NT2/D1 (cell line): Measurements from ENCODE around the gene SLC2A10.

Source experiments
- SUZ12 ChIP-seq: IDR thresholded peaks from 2 replicates; pipeline ENCODE4 v1.6.1; 2011; ENCODE audit not compliant: insufficient read length, insufficient read depth; ENCODE audit errors: extremely low read depth
- YY1 ChIP-seq: IDR thresholded peaks from 2 replicates; pipeline ENCODE4 v1.6.1; 2011; ENCODE audit not compliant: insufficient read length, insufficient read depth
- ZNF274 ChIP-seq: IDR thresholded peaks from 2 replicates; pipeline ENCODE4 v1.6.1; 2011; ENCODE audit warnings: mild to moderate bottlenecking, low read depth, low read length

DNA sequence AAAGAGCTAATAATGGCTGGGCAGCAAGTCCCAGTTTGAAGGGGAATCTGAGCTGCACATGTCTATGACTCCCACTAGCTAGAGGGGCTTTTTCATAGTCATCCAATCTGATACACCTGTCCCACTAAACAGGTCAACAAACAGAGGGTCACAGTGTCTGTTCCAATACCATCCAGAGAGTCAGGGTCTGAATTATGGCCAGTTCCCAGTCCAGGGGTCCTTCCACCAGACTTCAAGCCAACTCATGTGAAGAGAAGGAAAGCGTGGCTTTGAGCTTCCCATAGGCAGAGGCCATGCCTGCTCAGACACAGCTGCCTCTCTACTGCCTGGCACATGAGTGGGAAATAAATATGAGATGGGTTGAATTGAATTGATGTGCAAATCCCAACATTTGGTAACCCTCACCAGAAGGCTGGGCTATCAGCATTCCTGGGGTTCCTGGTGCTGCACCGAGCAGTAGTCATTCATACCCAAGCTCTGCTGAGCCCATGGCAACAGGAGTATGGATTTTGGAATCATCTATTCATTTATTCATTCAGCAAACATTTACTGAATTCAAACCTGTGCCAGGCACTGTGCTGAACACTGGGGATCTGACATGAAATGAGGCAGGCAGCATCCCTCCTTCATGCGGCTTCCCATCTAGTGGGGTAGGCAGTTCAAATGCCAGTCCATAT, 37.4 kb upstream of the SLC2A10 start:
- TF ChIP-seq ZNF274 (no peak), SUZ12 (no peak), YY1 (no peak)
